Astrocyte (in vitro differentiated cells and primary cell): ENCODE measurements around the gene WNT7A.

Experiments
- EZH2 ChIP-seq: IDR thresholded peaks from 2 replicates; pipeline ENCODE4 v1.6.1; 2012; ENCODE audit warnings: mild to moderate bottlenecking, low read length, inconsistent platforms; ENCODE audit not compliant: insufficient read depth
- TF ChIP-seq, protein P1 (sequence below): IDR thresholded peaks from 2 replicates; pipeline ENCODE4 v1.5.1; 2011; ENCODE audit warnings: low read depth, mild to moderate bottlenecking, inconsistent platforms, low read length, moderate library complexity; ENCODE audit not compliant: insufficient read depth

DNA sequence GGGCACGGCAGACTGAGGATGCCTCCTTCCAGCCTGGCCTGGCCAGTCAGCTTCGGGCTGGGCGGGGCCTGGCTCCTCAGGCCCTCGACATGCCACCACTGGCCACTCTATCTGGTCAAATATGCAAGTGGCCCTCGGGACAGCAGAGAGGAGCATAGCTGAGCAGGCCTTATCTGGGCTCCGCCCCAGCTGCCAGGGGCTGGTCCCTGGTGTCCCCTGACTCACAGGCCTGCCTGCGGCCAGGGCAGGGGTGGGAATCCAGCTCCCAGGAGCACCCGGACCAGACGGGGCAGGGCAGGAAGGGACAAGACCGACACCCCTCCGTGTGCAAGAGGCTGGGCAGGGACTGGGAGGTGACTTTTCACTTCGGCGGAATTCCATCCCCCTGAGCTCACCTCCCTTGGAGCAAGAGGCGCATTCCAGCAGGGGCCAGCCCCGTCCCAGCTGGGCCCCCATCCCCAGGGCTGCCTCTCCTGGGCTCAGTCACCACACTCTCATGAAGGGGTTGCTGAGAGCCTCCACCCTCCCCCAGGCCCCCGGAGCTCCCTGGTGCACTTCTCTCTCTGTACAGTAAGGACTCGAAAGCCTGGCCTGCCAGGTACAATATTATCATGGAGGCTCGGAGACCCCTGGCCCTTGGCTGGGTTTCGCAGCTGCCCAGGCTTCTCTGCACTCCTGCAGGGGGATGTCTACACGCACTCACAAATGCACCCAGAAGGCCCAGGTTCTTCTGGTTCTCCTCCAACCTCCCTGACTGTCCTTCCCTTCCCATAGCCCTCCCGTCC is 29.5 kb downstream of the WNT7A start:
- TF ChIP-seq, protein P1, sequence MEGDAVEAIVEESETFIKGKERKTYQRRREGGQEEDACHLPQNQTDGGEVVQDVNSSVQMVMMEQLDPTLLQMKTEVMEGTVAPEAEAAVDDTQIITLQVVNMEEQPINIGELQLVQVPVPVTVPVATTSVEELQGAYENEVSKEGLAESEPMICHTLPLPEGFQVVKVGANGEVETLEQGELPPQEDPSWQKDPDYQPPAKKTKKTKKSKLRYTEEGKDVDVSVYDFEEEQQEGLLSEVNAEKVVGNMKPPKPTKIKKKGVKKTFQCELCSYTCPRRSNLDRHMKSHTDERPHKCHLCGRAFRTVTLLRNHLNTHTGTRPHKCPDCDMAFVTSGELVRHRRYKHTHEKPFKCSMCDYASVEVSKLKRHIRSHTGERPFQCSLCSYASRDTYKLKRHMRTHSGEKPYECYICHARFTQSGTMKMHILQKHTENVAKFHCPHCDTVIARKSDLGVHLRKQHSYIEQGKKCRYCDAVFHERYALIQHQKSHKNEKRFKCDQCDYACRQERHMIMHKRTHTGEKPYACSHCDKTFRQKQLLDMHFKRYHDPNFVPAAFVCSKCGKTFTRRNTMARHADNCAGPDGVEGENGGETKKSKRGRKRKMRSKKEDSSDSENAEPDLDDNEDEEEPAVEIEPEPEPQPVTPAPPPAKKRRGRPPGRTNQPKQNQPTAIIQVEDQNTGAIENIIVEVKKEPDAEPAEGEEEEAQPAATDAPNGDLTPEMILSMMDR, result no peak
- TF ChIP-seq EZH2, result no peak
